Tibial nerve (tissue), 3 donors: ENCODE results near the gene PLCD3.

ENCODE experiments used
- CTCF ChIP-seq, 5 experiments: fragments of 200-600 bp in 3 of 5; fragments of 450-650 bp in 2 of 5; sonication (generic) in 3 of 5; IDR thresholded peaks; one replicate each; pipeline ENCODE4 v1.5.1; 2016 to 2019; ENCODE audit warnings: antibody characterized with exemption in 5 of 5, mild to moderate bottlenecking in 3 of 5, moderate library complexity in 2 of 5
- POLR2A ChIP-seq, 2 donors: fragments of 450-650 bp; IDR thresholded peaks; one replicate each; pipeline ENCODE4 v1.6.1; 2017; ENCODE audit warnings: antibody characterized with exemption in 2 of 2, mild to moderate bottlenecking in 2 of 2, moderate library complexity in 2 of 2

- no peak for TF ChIP-seq CTCF (IDR thresholded peaks at IDR 0.05)
- TF ChIP-seq POLR2A (IDR thresholded peaks at IDR 0.05), result no peak
Observed at GRCh38 chr17:45155483-45155882, 23.2 kb upstream of the PLCD3 start.
